Measurements from ENCODE around the gene PAPSS2. TPM values are rescaled to one million over a fixed set of nuclear protein-coding genes. Genes with fewer than 3 reads are reported as not detected.

Gene PAPSS2
- total RNA-seq, 1 experiment from 2014 or later, result 24.5 TPM

- Mint-ChIP-seq H3K27me3 (ENCODE audit: low read depth) (no peaks in the 10 kb centered on the region), H3K36me3 (ENCODE audit: insufficient read depth in 1 of 3, low read depth in 3 of 3) (peaks cover 0 to 4% (median 3%) of the 10 kb centered on the region in 3 experiments; a peak in 2 of 7 replicates), H3K27ac (peak overlapping the region in 1 of 3 experiments; percentile 15; a peak in 1 of 7 replicates), H3K9me3 (peaks cover 0 to 3% of the 10 kb centered on the region in 2 experiments; a peak in 1 of 5 replicates), H3K4me3 (no peak overlapping the region), H3K4me1 (peaks cover 7 to 11% of the 10 kb centered on the region in 2 experiments)
- H2AFZ ChIP-seq (ENCODE audit: low read length), result no peak overlapping the region
- H3K79me1 ChIP-seq (ENCODE audit: insufficient read depth, low read depth, low read length, poor library complexity, severe bottlenecking), result no peaks in the 10 kb centered on the region
- WGBS (ENCODE audit: extremely low coverage, insufficient read length, low lambda C conversion rate), result no CpG with 5 or more reads among the region's 8 CpGs
- H2BK5ac ChIP-seq (ENCODE audit: insufficient read length, low read length), result no peak overlapping the region
- no peak overlapping the region for H3K4me2 ChIP-seq (ENCODE audit: insufficient read depth, insufficient read length, low read length)
- H4K5ac ChIP-seq (ENCODE audit: insufficient read length, low read depth, low read length), result no peak overlapping the region
- no peak overlapping the region for H3K56ac ChIP-seq (ENCODE audit: insufficient read length, low read depth, low read length)
- H2BK20ac ChIP-seq (ENCODE audit: low read depth, low read length, poor library complexity, severe bottlenecking), result no peak overlapping the region
- H4K91ac ChIP-seq (ENCODE audit: insufficient read length, low read depth, low read length), result no peak overlapping the region
- H2BK15ac ChIP-seq (ENCODE audit: low read depth, low read length), result no peak overlapping the region
- no peak overlapping the region for H3K23ac ChIP-seq (ENCODE audit: insufficient read length, low read depth, low read length)
- H3K4ac ChIP-seq (ENCODE audit: low read depth, low read length), result no peak overlapping the region
- no peak overlapping the region for H2BK12ac ChIP-seq (ENCODE audit: insufficient read length, low read depth, low read length)
- H3K27ac ChIP-seq (ENCODE audit: insufficient read length, low read depth, low read length), result no peak overlapping the region
- no peaks in the 10 kb centered on the region; the same call in 1 of the 2 replicates for H3K27me3 ChIP-seq (ENCODE audit: insufficient read depth, low read length)
- H2AK5ac ChIP-seq (ENCODE audit: insufficient read length, low read length), result no peak overlapping the region
- no peak overlapping the region for H3T11ph ChIP-seq (ENCODE audit: low read length)
- H3K9me3 ChIP-seq (ENCODE audit: control insufficient read depth, low read depth, low read length), result no peaks in the 10 kb centered on the region
- H3K79me2 ChIP-seq (ENCODE audit: insufficient read depth, low read length), result no peaks in the 10 kb centered on the region
- no peak overlapping the region for H3K18ac ChIP-seq (ENCODE audit: insufficient read length, low read depth, low read length)
- H4K8ac ChIP-seq (replicated peaks; ENCODE audit: insufficient read length, low read depth, low read length), result no peak overlapping the region
- H3K14ac ChIP-seq (ENCODE audit: insufficient read depth, low read length), result no peak overlapping the region
- no peaks in the 10 kb centered on the region for H4K20me1 ChIP-seq (ENCODE audit: control insufficient read depth, insufficient read depth, insufficient read length)
- H3K9ac ChIP-seq (ENCODE audit: extremely low read depth, insufficient read length, low read length), result no peak overlapping the region
- peaks cover 3% of the 10 kb centered on the region; the same call in 1 of the 2 replicates for H3K4me1 ChIP-seq (ENCODE audit: insufficient read depth, low read length)
- TF ChIP-seq CTCF (conservative IDR thresholded peaks at IDR 0.05), result no peak
- H2BK120ac ChIP-seq (ENCODE audit: low read depth, low read length, poor library complexity, severe bottlenecking), result no peak overlapping the region
- DNase-seq, result no peak
- no peaks in the 10 kb centered on the region for H3K23me2 ChIP-seq (ENCODE audit: insufficient read length, low read depth, low read length, poor library complexity, severe bottlenecking)
Measured at GRCh38 chr10:87675396-87676376, 16.0 kb downstream of the PAPSS2 start.

Data from H9 (cell line).